ENCODE results near the gene GRID2. TPM values are rescaled to one million over a fixed set of nuclear protein-coding genes. Genes with fewer than 3 reads are reported as not detected.

The GRID2 gene
- polyA plus RNA-seq, 1 donor (not counting 4 experiments of a cell fraction or from before 2014, with no cell fraction given): not detected

DNA sequence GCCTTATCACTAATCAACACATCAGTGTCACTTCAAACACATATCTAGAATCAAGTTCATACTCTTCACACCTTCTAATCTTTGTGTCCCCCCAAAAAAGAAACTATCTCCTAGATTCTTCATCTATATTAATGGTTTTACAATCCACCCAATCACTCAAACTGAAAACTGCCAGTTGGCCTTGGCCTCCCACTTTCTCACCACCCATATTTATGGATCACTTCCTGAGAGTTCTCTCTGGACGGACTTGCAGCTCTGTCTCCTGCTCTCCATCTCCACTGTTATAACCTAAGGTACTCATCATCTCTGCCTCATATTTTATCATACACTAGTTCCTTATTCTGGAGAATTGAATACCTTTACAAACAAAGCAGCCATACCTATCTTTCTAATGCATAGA lies 1418.7 kb downstream of the GRID2 start:
- Histone ChIP-seq H4K20me1 (ENCODE audit: control insufficient read depth, extremely low read depth, insufficient read depth, low read length) (no peaks in the 10 kb centered on the region), H3K36me3 (ENCODE audit: control insufficient read depth in 2 of 2, extremely low read depth in 1 of 2, insufficient read depth in 2 of 2, low read length in 2 of 2) (no peaks in the 10 kb centered on the region), H3K9me3 (ENCODE audit: control insufficient read depth, low read depth, low read length) (no peaks in the 10 kb centered on the region), H3K4me3 (ENCODE audit: control insufficient read depth in 2 of 3, extremely low read depth in 1 of 3, insufficient read depth in 2 of 3, low read depth in 1 of 3, low read length in 3 of 3) (no peak overlapping the region), H3K27ac (ENCODE audit: control insufficient read depth, insufficient read depth, low read length) (no peak overlapping the region), H3K9me1 (ENCODE audit: control insufficient read depth, extremely low read depth, insufficient read depth, low read length) (no peaks in the 10 kb centered on the region), H3K9ac (ENCODE audit: control insufficient read depth, extremely low read depth, insufficient read depth, low read length) (no peak overlapping the region), H3K79me2 (ENCODE audit: control insufficient read depth, insufficient read depth, low read length) (no peaks in the 10 kb centered on the region), H3K4me1 (ENCODE audit: control insufficient read depth, extremely low read depth, insufficient read depth, low read length) (no peaks in the 10 kb centered on the region), H2AFZ (ENCODE audit: control insufficient read depth, low read length) (no peak overlapping the region), H3K4me2 (ENCODE audit: control insufficient read depth, extremely low read depth, insufficient read depth, low read depth, low read length) (no peak overlapping the region), H3K27me3 (ENCODE audit: control insufficient read depth, extremely low read depth, insufficient read depth, low read length) (no peaks in the 10 kb centered on the region)
- TF ChIP-seq, protein P1, sequence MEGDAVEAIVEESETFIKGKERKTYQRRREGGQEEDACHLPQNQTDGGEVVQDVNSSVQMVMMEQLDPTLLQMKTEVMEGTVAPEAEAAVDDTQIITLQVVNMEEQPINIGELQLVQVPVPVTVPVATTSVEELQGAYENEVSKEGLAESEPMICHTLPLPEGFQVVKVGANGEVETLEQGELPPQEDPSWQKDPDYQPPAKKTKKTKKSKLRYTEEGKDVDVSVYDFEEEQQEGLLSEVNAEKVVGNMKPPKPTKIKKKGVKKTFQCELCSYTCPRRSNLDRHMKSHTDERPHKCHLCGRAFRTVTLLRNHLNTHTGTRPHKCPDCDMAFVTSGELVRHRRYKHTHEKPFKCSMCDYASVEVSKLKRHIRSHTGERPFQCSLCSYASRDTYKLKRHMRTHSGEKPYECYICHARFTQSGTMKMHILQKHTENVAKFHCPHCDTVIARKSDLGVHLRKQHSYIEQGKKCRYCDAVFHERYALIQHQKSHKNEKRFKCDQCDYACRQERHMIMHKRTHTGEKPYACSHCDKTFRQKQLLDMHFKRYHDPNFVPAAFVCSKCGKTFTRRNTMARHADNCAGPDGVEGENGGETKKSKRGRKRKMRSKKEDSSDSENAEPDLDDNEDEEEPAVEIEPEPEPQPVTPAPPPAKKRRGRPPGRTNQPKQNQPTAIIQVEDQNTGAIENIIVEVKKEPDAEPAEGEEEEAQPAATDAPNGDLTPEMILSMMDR (optimal IDR thresholded peaks at IDR 0.05 in 1 of 3, IDR thresholded peaks at IDR 0.05 in 1 of 3, conservative IDR thresholded peaks at IDR 0.05 in 1 of 3; ENCODE audit: extremely low read depth in 1 of 3, insufficient read depth in 2 of 3, low read length in 3 of 3): no peak
- TF ChIP-seq EZH2 (IDR thresholded peaks at IDR 0.05; ENCODE audit: low read length): no peak
- no peak for DNase-seq (ENCODE audit: low read depth, low spot score)
- no peak for FAIRE-seq
- dilution Hi-C loops (cut with MboI; ENCODE audit: extremely low pct_ligation_motif_present, low sequenced_read_pairs): no loop called here

DNA sequence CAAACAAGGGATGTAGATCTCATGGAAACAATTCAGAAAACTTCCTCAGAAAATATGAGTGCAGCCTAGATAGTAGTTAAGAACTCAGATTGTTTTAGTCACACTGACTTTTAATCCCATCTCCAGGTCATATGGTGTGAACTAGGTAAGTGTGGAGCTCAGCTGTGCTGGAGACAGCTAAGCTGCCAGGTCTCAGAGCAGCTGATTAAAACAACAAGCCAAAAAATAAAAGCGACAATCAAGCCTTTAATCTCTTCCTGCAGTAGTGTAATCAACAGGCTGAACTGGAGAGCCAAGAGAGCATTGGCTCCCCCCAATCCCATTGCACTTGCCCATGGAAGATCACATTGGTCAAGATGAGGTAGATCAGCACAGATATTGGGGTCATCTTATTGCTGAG lies 1426.5 kb downstream of the GRID2 start:
- Histone ChIP-seq H2AFZ (ENCODE audit: control insufficient read depth, low read length) (no peak overlapping the region), H3K9me1 (ENCODE audit: control insufficient read depth, extremely low read depth, insufficient read depth, low read length) (no peaks in the 10 kb centered on the region), H3K27me3 (ENCODE audit: control insufficient read depth, extremely low read depth, insufficient read depth, low read length) (no peaks in the 10 kb centered on the region), H3K36me3 (ENCODE audit: control insufficient read depth in 2 of 2, extremely low read depth in 1 of 2, insufficient read depth in 2 of 2, low read length in 2 of 2) (no peaks in the 10 kb centered on the region), H3K9me3 (ENCODE audit: control insufficient read depth, low read depth, low read length) (no peaks in the 10 kb centered on the region), H3K9ac (ENCODE audit: control insufficient read depth, extremely low read depth, insufficient read depth, low read length) (no peak overlapping the region), H3K4me1 (ENCODE audit: control insufficient read depth, extremely low read depth, insufficient read depth, low read length) (no peaks in the 10 kb centered on the region), H4K20me1 (ENCODE audit: control insufficient read depth, extremely low read depth, insufficient read depth, low read length) (no peaks in the 10 kb centered on the region), H3K4me3 (ENCODE audit: control insufficient read depth in 2 of 3, extremely low read depth in 1 of 3, insufficient read depth in 2 of 3, low read depth in 1 of 3, low read length in 3 of 3) (no peak overlapping the region), H3K4me2 (ENCODE audit: control insufficient read depth, extremely low read depth, insufficient read depth, low read depth, low read length) (no peak overlapping the region), H3K79me2 (ENCODE audit: control insufficient read depth, insufficient read depth, low read length) (no peaks in the 10 kb centered on the region), H3K27ac (ENCODE audit: control insufficient read depth, insufficient read depth, low read length) (no peak overlapping the region)
- TF ChIP-seq, protein P1 (optimal IDR thresholded peaks at IDR 0.05 in 1 of 3, IDR thresholded peaks at IDR 0.05 in 1 of 3, conservative IDR thresholded peaks at IDR 0.05 in 1 of 3; ENCODE audit: extremely low read depth in 1 of 3, insufficient read depth in 2 of 3, low read length in 3 of 3): no peak
- TF ChIP-seq EZH2 (IDR thresholded peaks at IDR 0.05; ENCODE audit: low read length): no peak
- FAIRE-seq: no peak
- dilution Hi-C loops (cut with MboI; ENCODE audit: extremely low pct_ligation_motif_present, low sequenced_read_pairs): no loop called here
- no peak for DNase-seq (ENCODE audit: low read depth, low spot score)
